Measurements from ENCODE around the gene ULK1.
A peak's percentile ranks its signal among the peaks of the same experiment; 100 is the strongest.

The ULK1 gene

DNA sequence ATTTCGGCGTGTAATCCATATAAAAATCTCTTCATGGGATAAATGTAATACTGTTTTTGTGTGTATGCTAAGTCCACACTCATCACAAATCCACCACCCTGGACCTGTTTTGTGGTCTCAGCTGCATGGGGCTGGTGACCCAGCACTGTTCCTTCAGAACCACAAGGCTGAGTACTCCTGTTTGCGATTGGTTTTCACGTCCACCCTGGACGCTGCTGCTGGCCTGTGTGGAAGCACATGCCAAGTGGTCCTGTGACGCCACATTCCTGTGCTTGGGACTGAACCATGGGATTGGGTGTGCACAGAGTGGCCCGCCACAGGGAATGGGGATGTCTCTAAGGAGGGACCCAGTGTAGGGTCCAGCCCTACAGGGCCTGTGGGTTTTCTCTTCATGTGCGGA is 39.0 kb downstream of the ULK1 start:
- H3K4me1 ChIP-seq (ENCODE audit: control insufficient read depth, insufficient read depth, low read depth, low read length): peaks cover 6% of the 10 kb centered on the region
- no peak overlapping the region for H3K18ac ChIP-seq (ENCODE audit: low read depth in 1 of 2, low read length in 2 of 2)
- peaks cover 32% of the 10 kb centered on the region for H3K79me1 ChIP-seq (replicated peaks; ENCODE audit: low read length, poor library complexity, severe bottlenecking)
- no peak overlapping the region for H3K23ac ChIP-seq (ENCODE audit: low read length in 2 of 2)
- H3K4ac ChIP-seq (ENCODE audit: low read depth in 1 of 2, low read length in 2 of 2): no peak overlapping the region
- H3K4me2 ChIP-seq (ENCODE audit: low read length, poor library complexity, severe bottlenecking): no peak overlapping the region
- H2BK12ac ChIP-seq (ENCODE audit: low read length in 2 of 2): no peak overlapping the region
- H2BK120ac ChIP-seq (ENCODE audit: low read depth, low read length): no peak overlapping the region
- H3K4me3 ChIP-seq (ENCODE audit: insufficient read depth in 1 of 2, low read depth in 1 of 2, low read length in 2 of 2): no peak overlapping the region
- H4K91ac ChIP-seq (ENCODE audit: low read length): no peak overlapping the region
- no peak overlapping the region for H3K9ac ChIP-seq (ENCODE audit: low read length)
- no peak overlapping the region for H3K27ac ChIP-seq (ENCODE audit: low read length, poor library complexity, severe bottlenecking)
- no peak overlapping the region for H2BK15ac ChIP-seq (ENCODE audit: low read depth, poor library complexity, severe bottlenecking)
- no peak for DNase-seq
- no peak overlapping the region for H4K8ac ChIP-seq (ENCODE audit: low read length)
- no peak overlapping the region for H2AFZ ChIP-seq (ENCODE audit: low read depth, low read length)
- 96% methylated on average over 6 of the region's 8 CpGs for WGBS
- H3K36me3 ChIP-seq (ENCODE audit: control insufficient read depth in 1 of 2, insufficient read depth in 2 of 2, low read depth in 1 of 2, low read length in 2 of 2): peaks cover 42 to 59% of the 10 kb centered on the region in 2 experiments
- H3K9me3 ChIP-seq (ENCODE audit: control insufficient read depth, low read length): no peaks in the 10 kb centered on the region
- H2AK5ac ChIP-seq (ENCODE audit: low read length, severe bottlenecking): no peak overlapping the region
- no peak overlapping the region for H2BK5ac ChIP-seq (ENCODE audit: low read depth, low read length, poor library complexity, severe bottlenecking)
- no peak overlapping the region for H3K14ac ChIP-seq (ENCODE audit: low read length in 2 of 2)
- H3K27me3 ChIP-seq (ENCODE audit: control insufficient read depth in 1 of 2, insufficient read depth in 1 of 2, low read length in 2 of 2): no peaks in the 10 kb centered on the region

DNA sequence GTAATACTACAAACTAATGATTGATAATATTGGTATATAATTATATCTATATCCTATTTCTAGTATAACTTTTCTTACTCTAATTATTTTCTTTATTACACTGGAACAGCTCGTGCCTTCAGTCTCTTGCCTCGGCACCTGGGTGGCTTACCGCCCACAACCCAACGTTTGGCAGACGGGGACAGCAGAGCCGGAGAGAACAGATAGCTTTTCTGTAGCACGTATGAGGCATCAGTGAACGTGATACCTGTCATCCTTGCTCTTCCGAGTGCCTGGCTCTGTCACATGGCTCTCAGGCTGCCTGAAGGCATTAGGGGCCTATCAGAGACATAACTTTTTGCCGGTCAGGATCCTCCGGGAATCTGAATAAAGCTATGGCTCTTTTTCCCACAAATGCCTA is 40.1 kb downstream of the ULK1 start:
- Histone ChIP-seq H2AFZ (ENCODE audit: low read depth, low read length) (no peak overlapping the region), H3K4ac (ENCODE audit: low read depth in 1 of 2, low read length in 2 of 2) (no peak overlapping the region), H3K4me1 (ENCODE audit: control insufficient read depth, insufficient read depth, low read depth, low read length) (peaks cover 5% of the 10 kb centered on the region), H3K14ac (ENCODE audit: low read length in 2 of 2) (no peak overlapping the region), H3K9me3 (ENCODE audit: control insufficient read depth, low read length) (no peaks in the 10 kb centered on the region), H3K4me3 (ENCODE audit: insufficient read depth in 1 of 2, low read depth in 1 of 2, low read length in 2 of 2) (no peak overlapping the region), H2BK12ac (ENCODE audit: low read length in 2 of 2) (no peak overlapping the region), H3K18ac (ENCODE audit: low read depth in 1 of 2, low read length in 2 of 2) (no peak overlapping the region), H3K36me3 (ENCODE audit: control insufficient read depth in 1 of 2, insufficient read depth in 2 of 2, low read depth in 1 of 2, low read length in 2 of 2) (peaks cover 48 to 66% of the 10 kb centered on the region in 2 experiments), H2BK15ac (ENCODE audit: low read depth, poor library complexity, severe bottlenecking) (no peak overlapping the region), H3K9ac (ENCODE audit: low read length) (no peak overlapping the region), H3K79me1 (replicated peaks; ENCODE audit: low read length, poor library complexity, severe bottlenecking) (peaks cover 34% of the 10 kb centered on the region), H4K91ac (ENCODE audit: low read length) (no peak overlapping the region), H3K27me3 (ENCODE audit: control insufficient read depth in 1 of 2, insufficient read depth in 1 of 2, low read length in 2 of 2) (no peaks in the 10 kb centered on the region), H3K27ac (ENCODE audit: low read length, poor library complexity, severe bottlenecking) (no peak overlapping the region), H4K8ac (ENCODE audit: low read length) (no peak overlapping the region), H2AK5ac (ENCODE audit: low read length, severe bottlenecking) (no peak overlapping the region), H3K4me2 (ENCODE audit: low read length, poor library complexity, severe bottlenecking) (no peak overlapping the region), H2BK5ac (ENCODE audit: low read depth, low read length, poor library complexity, severe bottlenecking) (no peak overlapping the region), H2BK120ac (ENCODE audit: low read depth, low read length) (no peak overlapping the region), H3K23ac (ENCODE audit: low read length in 2 of 2) (no peak overlapping the region)
- WGBS: 98% methylated on average over 11 of the region's 11 CpGs
- no peak for DNase-seq

DNA sequence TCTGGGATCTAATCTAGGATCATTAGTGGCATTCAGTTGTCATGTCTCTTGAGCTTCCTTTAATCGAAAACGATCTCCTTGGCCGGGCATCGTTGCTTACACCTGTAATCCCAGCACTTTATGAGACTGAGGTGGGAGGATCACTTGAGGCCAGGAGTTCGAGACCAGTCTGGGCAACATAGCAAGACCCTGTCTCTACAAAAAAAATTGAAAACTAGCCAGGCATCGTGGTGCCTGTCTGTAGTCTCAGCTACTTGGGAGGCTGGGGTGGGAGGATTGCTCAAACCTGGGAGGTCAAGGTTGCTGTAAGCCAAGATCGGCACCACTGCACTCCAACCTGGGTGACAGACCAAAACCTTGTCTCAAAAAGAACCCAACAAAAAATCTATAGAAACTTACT is 43.7 kb downstream of the ULK1 start:
- H3K27ac ChIP-seq (ENCODE audit: low read length, poor library complexity, severe bottlenecking): no peak overlapping the region
- H3K4me2 ChIP-seq (ENCODE audit: low read length, poor library complexity, severe bottlenecking): no peak overlapping the region
- H3K4me1 ChIP-seq (ENCODE audit: control insufficient read depth, insufficient read depth, low read depth, low read length): no peaks in the 10 kb centered on the region
- 80% methylated on average over 6 of the region's 7 CpGs for WGBS
- no peak overlapping the region for H2BK12ac ChIP-seq (ENCODE audit: low read length in 2 of 2)
- H2AFZ ChIP-seq (ENCODE audit: low read depth, low read length): no peak overlapping the region
- H2BK5ac ChIP-seq (ENCODE audit: low read depth, low read length, poor library complexity, severe bottlenecking): no peak overlapping the region
- peaks cover 58 to 80% of the 10 kb centered on the region in 2 experiments for H3K36me3 ChIP-seq (ENCODE audit: control insufficient read depth in 1 of 2, insufficient read depth in 2 of 2, low read depth in 1 of 2, low read length in 2 of 2)
- DNase-seq: no peak
- no peak overlapping the region for H2BK15ac ChIP-seq (ENCODE audit: low read depth, poor library complexity, severe bottlenecking)
- no peak overlapping the region for H2BK120ac ChIP-seq (ENCODE audit: low read depth, low read length)
- H3K9ac ChIP-seq (ENCODE audit: low read length): no peak overlapping the region
- no peaks in the 10 kb centered on the region for H3K9me3 ChIP-seq (ENCODE audit: control insufficient read depth, low read length)
- H3K4ac ChIP-seq (ENCODE audit: low read depth in 1 of 2, low read length in 2 of 2): no peak overlapping the region
- peaks cover 35% of the 10 kb centered on the region for H3K79me1 ChIP-seq (replicated peaks; ENCODE audit: low read length, poor library complexity, severe bottlenecking)
- no peak overlapping the region for H4K91ac ChIP-seq (ENCODE audit: low read length)
- H3K23ac ChIP-seq (ENCODE audit: low read length in 2 of 2): no peak overlapping the region
- H3K18ac ChIP-seq (ENCODE audit: low read depth in 1 of 2, low read length in 2 of 2): no peak overlapping the region
- no peaks in the 10 kb centered on the region for H3K27me3 ChIP-seq (ENCODE audit: control insufficient read depth in 1 of 2, insufficient read depth in 1 of 2, low read length in 2 of 2)
- no peak overlapping the region for H3K4me3 ChIP-seq (ENCODE audit: insufficient read depth in 1 of 2, low read depth in 1 of 2, low read length in 2 of 2)
- H2AK5ac ChIP-seq (ENCODE audit: low read length, severe bottlenecking): no peak overlapping the region
- no peak overlapping the region for H4K8ac ChIP-seq (ENCODE audit: low read length)
- H3K14ac ChIP-seq (ENCODE audit: low read length in 2 of 2): no peak overlapping the region

DNA sequence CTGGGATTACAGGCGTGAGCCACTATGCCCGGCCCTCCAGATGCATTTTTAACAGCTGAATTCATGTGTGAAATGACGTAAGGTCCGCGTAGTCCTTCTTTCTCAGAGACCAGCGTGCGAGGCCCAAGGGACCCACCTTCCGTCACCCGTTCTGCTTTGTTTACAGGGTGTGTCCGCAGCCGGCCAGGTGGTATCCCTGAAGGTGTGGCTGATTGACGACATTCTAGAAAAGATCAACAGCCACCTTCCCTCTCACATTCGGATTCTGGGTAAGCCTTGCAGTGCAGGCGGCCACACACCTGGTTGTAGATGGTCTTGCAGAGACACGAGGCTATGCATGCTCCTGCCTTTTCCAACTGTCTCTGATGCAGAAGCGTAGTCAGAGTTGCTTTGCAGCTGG is 44.6 kb downstream of the ULK1 start:
- Histone ChIP-seq H3K79me1 (replicated peaks; ENCODE audit: low read length, poor library complexity, severe bottlenecking) (peaks cover 34% of the 10 kb centered on the region), H2AFZ (ENCODE audit: low read depth, low read length) (no peak overlapping the region), H3K14ac (ENCODE audit: low read length in 2 of 2) (no peak overlapping the region), H3K36me3 (ENCODE audit: control insufficient read depth in 1 of 2, insufficient read depth in 2 of 2, low read depth in 1 of 2, low read length in 2 of 2) (peaks cover 58 to 80% of the 10 kb centered on the region in 2 experiments), H3K27me3 (ENCODE audit: control insufficient read depth in 1 of 2, insufficient read depth in 1 of 2, low read length in 2 of 2) (no peaks in the 10 kb centered on the region), H3K18ac (ENCODE audit: low read depth in 1 of 2, low read length in 2 of 2) (no peak overlapping the region), H3K9ac (ENCODE audit: low read length) (no peak overlapping the region), H2BK12ac (ENCODE audit: low read length in 2 of 2) (no peak overlapping the region), H3K4me3 (ENCODE audit: insufficient read depth in 1 of 2, low read depth in 1 of 2, low read length in 2 of 2) (no peak overlapping the region), H2BK5ac (ENCODE audit: low read depth, low read length, poor library complexity, severe bottlenecking) (no peak overlapping the region), H3K9me3 (ENCODE audit: control insufficient read depth, low read length) (no peaks in the 10 kb centered on the region), H2BK15ac (ENCODE audit: low read depth, poor library complexity, severe bottlenecking) (no peak overlapping the region), H4K91ac (ENCODE audit: low read length) (peak overlapping the region; percentile 70), H4K8ac (ENCODE audit: low read length) (no peak overlapping the region), H3K4me2 (ENCODE audit: low read length, poor library complexity, severe bottlenecking) (no peak overlapping the region), H2AK5ac (ENCODE audit: low read length, severe bottlenecking) (no peak overlapping the region), H2BK120ac (ENCODE audit: low read depth, low read length) (no peak overlapping the region), H3K23ac (ENCODE audit: low read length in 2 of 2) (no peak overlapping the region), H3K27ac (ENCODE audit: low read length, poor library complexity, severe bottlenecking) (no peak overlapping the region), H3K4ac (ENCODE audit: low read depth in 1 of 2, low read length in 2 of 2) (no peak overlapping the region), H3K4me1 (ENCODE audit: control insufficient read depth, insufficient read depth, low read depth, low read length) (no peaks in the 10 kb centered on the region)
- DNase-seq: no peak
- WGBS: 98% methylated on average over 16 of the region's 16 CpGs

All from mesenchymal stem cell (in vitro differentiated cells and primary cell).